ENCODE measurements around the gene XPNPEP2. TPM values are rescaled to one million over a fixed set of nuclear protein-coding genes. Genes with fewer than 3 reads are reported as not detected.

Gene XPNPEP2
- polyA plus RNA-seq, 3 donors, result 77.3 to 87.4 (median 83.6) TPM

DNA sequence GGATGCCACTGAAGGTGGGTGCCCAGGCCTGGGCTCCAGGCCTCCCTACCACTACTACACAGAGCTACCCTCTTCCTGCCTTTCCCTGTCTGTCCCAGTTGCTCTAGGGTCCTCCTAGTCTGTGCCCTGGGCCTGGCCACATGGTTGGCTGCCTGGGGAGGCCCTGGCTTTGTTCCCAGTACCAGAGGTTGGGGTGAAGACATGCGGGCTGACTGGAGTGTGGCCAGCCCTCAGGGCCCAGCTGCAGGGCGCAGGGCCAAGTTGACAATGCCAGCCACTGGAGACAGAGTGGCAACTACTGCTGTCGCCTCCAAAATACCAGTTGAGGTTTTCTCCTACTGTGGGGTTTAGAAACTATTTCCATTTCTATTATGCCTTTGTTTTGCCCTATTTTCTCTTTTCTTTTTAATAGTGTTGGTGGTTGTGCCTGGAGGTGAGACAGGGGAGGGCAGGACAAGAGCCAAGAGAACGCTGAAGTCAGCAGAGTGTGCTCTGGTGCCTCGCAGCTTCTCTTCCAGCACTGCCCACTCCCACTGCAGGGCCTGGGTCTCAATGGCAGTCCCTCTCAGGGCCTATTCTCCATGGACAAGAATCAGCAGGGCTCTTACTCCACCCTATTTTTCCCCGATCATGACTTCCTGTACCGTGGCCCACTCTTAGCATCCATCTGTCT, 32.2 kb upstream of the XPNPEP2 start:
- no peak for DNase-seq (ENCODE audit: extremely low read depth in 1 of 11, low read depth in 9 of 11, low spot score in 4 of 11)

- DNase-seq (ENCODE audit: extremely low read depth in 1 of 11, low read depth in 9 of 11, low spot score in 4 of 11), result no peak
Measured at GRCh38 chrX:129714581-129714980, 24.2 kb upstream of the XPNPEP2 start.

- no peak for DNase-seq (ENCODE audit: extremely low read depth in 1 of 11, low read depth in 9 of 11, low spot score in 4 of 11)
Measured at GRCh38 chrX:129716507-129716906, 22.3 kb upstream of the XPNPEP2 start.

DNA sequence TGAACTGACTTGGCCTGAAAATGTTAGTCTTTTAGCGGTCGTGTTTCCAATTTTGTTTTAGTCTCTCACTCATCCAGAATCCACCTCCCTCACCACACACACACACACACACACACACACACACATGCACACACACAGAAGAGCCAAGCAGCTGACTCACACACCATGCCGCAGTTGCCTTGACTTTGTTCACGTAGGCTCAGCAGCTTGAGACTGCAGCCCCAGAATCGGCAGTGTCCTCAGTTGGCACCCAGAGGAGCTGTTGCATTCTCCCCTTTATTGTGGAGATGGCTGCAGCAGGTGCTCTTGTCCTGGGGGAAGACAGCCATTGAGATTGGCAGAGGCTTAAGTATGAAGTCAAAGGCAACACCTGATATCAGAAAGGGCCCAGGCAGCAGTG, 20.9 kb upstream of the XPNPEP2 start:
- DNase-seq (ENCODE audit: extremely low read depth in 1 of 11, low read depth in 9 of 11, low spot score in 4 of 11), result no peak

GRCh38 chrX:129718676-129719075, 20.1 kb upstream of the XPNPEP2 start:
- no peak for DNase-seq (ENCODE audit: extremely low read depth in 1 of 11, low read depth in 9 of 11, low spot score in 4 of 11)

DNA sequence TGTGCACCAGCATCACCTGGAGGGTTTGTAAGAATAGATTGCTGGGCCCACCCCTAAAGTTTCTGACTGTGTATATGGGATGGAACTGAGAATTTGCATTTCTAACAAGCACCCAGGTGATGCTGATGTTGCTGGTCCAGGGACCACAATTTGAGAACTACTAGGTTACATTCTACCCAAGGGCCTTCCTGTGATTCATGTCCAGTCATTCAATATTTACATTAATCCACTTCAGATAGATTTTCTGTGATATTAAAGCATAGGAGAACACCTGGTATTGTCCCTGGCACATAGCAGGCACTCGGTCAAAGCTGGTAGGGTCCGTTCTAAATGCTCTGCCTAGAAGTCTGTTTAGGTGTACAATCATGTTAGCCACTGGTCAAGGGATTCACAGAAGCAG, 19.5 kb upstream of the XPNPEP2 start:
- DNase-seq (ENCODE audit: extremely low read depth in 1 of 11, low read depth in 9 of 11, low spot score in 4 of 11), result no peak

- DNase-seq (ENCODE audit: extremely low read depth in 1 of 11, low read depth in 9 of 11, low spot score in 4 of 11), result no peak
Measured at GRCh38 chrX:129719931-129720530, 18.7 kb upstream of the XPNPEP2 start.

DNA sequence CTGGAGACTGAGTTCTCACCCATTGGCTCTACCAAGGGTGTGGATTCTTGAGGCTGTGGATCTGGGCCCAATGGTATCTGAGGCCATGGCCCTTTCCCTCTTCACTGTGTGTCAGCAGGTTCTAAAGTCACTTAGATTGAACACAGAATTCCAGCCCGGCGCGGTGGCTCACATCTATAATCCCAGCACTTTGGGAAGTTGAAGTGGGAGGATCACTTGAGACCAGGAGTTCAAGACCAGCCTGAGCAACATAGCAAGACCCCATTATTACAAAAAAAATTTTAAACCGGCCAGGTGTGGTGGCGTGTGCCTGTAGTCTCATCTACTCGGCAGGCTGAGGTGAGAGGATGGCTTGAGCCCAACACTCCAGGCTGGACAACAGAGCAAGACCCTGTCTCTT, 18.0 kb upstream of the XPNPEP2 start:
- no peak for DNase-seq (ENCODE audit: extremely low read depth in 1 of 11, low read depth in 9 of 11, low spot score in 4 of 11)

DNA sequence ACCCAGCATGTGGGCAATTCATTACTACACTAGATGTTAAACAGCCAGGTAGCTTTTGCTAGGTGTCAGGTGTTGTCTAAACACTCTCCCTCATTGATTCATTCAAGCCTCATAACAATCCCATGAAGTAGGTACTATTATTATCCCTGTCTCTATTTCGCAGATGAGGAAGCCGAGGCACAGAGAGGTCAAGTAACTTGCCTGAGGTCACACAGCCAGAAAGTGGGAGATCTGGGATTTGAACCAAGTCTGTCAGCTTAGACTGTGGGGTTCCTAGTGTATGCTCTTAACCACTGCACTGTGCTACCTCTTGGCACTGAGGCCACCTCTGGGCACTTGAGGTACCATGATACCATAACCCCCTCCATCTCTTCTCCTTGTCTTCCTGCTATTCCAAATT, 17.4 kb upstream of the XPNPEP2 start:
- DNase-seq (ENCODE audit: extremely low read depth in 1 of 11, low read depth in 9 of 11, low spot score in 4 of 11), result no peak

- no peak for DNase-seq (ENCODE audit: extremely low read depth in 1 of 11, low read depth in 9 of 11, low spot score in 4 of 11)
Measured at GRCh38 chrX:129721870-129722269, 16.9 kb upstream of the XPNPEP2 start.

DNA sequence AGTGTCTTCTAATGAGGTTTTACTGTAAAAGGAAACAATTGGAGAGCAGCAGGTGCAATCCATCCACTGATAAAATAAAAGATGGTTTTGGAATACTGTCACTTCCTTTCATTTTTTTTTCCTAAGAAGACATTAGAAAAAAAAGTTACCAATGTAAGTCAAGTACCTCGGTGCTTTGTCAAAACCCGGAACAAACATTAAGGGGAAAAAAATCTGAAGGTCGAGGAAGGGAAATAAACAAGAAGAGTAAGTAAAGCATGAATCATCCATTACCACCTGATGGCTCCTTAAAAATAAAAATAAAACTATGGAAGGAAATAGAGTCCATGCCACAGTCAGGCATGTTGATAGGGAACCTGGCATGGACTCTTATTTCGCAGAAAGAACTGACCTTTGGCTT, 15.3 kb upstream of the XPNPEP2 start:
- DNase-seq (ENCODE audit: extremely low read depth in 1 of 11, low read depth in 9 of 11, low spot score in 4 of 11), result no peak

DNA sequence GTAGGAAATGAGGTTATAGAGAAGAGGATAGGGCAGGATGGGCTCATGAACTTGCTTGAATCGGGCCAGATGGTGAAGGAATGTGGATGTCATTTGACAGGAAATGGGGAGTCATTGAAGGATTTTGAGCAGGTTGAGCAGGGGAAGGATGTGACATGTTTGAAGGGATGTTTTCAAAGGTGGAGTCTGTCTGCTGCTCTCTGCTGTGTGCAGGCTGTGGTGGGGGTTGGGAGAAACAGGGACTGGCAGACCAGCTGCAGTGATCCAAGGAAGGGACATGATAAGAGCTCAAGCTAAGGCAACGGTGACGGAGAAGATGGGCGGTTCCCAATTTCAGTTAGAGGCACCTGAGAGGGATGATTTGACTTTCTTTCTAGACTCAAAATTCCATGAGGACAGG, 14.0 kb upstream of the XPNPEP2 start:
- no peak for DNase-seq (ENCODE audit: extremely low read depth in 1 of 11, low read depth in 9 of 11, low spot score in 4 of 11)

- DNase-seq (ENCODE audit: extremely low read depth in 1 of 11, low read depth in 9 of 11, low spot score in 4 of 11), result peak in 2 of 11 donors; percentile 24 to 35
Measured at GRCh38 chrX:129726307-129727111, 12.3 kb upstream of the XPNPEP2 start.

DNA sequence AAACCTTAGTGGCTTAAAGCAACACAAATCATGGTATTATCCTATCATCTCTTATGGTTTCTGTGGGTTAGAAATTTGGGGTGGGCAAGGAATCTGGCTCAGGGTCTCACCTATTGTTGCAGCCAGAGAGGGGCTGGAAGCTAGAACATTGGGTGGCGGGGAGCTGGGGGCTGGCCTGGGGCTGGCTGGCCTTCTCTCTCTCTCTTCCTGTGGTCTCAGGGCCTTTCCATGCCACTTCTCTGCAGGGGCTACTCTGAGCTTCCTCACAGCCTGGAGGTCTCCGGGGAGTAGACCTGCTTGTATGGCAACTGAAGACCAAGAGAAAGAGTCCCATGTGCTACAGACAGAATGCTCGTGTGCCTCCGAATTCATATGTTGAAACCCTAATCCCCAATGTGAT, 10.7 kb upstream of the XPNPEP2 start:
- DNase-seq (ENCODE audit: extremely low read depth in 1 of 11, low read depth in 9 of 11, low spot score in 4 of 11), result no peak

DNA sequence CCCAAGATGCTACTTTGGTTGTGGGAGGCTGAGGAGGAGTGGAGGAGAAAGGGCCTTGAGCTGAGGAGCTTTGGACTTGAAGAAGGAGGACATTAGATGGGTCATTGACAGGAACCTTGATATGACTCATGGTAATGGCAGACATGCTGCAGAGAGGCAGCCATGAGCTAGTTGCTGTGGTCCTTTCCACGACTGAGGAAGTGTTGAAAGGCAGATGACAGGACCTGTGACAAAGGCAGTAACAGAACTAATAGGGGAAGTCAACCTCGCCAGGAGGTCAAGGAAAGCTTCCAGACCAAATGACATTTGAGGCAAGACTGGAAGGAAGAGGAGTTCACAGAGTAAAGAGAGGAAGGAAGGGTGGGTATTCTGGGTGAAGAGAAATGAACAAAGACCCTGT, 7.6 kb upstream of the XPNPEP2 start:
- DNase-seq (ENCODE audit: extremely low read depth in 1 of 11, low read depth in 9 of 11, low spot score in 4 of 11), result no peak

DNA sequence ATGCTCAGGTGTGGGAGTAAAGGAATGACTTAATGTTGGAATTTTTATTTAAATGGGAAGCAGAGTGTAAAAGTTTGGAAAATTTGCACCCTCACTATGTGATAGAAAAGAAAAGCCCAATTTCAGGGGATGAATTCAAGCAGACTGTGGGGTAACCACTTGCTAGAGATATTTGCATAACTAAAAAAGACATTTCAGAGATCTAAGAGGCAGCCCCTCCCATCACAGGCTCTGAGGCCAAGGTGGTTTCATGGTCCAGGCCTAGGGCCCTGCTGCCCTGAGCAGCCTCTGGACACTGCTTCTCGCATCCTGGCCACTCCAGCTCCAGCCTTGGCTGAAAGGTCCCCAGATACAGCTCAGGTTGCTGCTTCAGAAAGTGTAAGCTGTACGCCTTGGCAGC, 5.9 kb upstream of the XPNPEP2 start:
- no peak for DNase-seq (ENCODE audit: extremely low read depth in 1 of 11, low read depth in 9 of 11, low spot score in 4 of 11)

GRCh38 chrX:129733335-129733734, 5.4 kb upstream of the XPNPEP2 start:
- no peak for DNase-seq (ENCODE audit: extremely low read depth in 1 of 11, low read depth in 9 of 11, low spot score in 4 of 11)

DNA sequence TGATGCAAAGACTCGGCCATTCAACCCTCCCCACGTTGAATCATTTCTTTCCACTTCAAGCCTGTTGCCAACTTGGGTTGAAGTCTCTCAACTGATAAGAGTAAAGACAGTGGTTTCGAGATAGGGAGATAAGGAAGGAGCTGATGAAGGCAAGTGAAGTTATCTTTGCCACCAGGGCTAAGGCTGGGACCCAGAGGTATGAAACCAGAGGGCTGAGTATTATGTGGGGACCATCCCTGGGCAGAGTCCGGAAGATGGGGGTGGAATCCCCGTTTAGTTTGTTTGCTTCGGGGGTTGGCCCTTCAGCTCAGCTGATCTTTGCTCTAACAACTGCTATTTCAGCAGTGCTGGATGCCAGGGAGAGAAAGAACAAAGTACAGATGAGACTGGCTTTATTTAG, 2.3 kb upstream of the XPNPEP2 start:
- no peak for DNase-seq (ENCODE audit: extremely low read depth in 1 of 11, low read depth in 9 of 11, low spot score in 4 of 11)

DNA sequence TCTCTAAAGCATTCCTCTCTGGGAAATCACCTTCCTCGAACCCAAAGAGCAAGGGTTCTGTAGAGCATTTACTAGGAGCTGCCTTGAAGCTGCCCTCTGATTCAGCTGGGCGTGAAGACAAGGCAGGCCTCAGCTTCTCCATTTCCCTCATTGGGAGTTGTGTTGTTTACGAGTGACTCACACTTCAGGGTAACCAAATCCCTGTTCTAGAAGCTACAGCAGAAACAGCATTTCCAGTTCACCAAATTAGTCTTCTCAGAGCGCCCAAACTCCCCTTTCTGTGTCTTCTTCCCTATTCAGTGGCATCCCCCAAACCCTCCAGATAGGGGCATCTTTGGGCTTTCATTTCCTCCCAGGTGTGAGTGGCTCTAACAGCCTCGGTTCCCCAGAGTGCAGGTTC, 863 bp upstream of the XPNPEP2 start:
- no peak for DNase-seq (ENCODE audit: extremely low read depth in 1 of 11, low read depth in 9 of 11, low spot score in 4 of 11)

GRCh38 chrX:129739578-129739977, 799 bp downstream of the XPNPEP2 start:
- no peak for DNase-seq (ENCODE audit: extremely low read depth in 1 of 11, low read depth in 9 of 11, low spot score in 4 of 11)
